K562 (cell line): ENCODE data around the gene PRPSAP2. TPM values are rescaled to one million over a fixed set of nuclear protein-coding genes. Genes with fewer than 3 reads are reported as not detected.
"Not testable (repeated sequence)": the region's sequence is repeated elsewhere in the genome, so short reads cannot be mapped to it uniquely, and the experiment has no call there.

Experiments
- ATAC-seq: fragments of 200-7000 bp; cut with Tn5 transposase; 3 replicates; pipeline ENCODE4 v1.9.1; 2020; ENCODE audit warnings: moderate library complexity
- BruUV-seq: library from RNA; stranded (reverse); fragments of 400-500 nt; replicated peaks from 2 replicates; lab custom pipeline; 2021; lab: Mats Ljungman, UMichigan
- CTCF ChIA-PET: fragments of 300-600 bp; formaldehyde crosslinking; extraction: SDS; loops from one replicate; lab custom pipeline; 2021; ENCODE audit warnings: low intra/inter-chr PET ratio; lab: Yijun Ruan, JAX
- POLR2A ChIA-PET: fragments of 300-600, 350-650 bp; sonication (Branson Sonifier 250); formaldehyde crosslinking; extraction: SDS; loops from one replicate; lab custom pipeline; 2021; ENCODE audit warnings: antibody characterized with exemption, inconsistent platforms; lab: Yijun Ruan, JAX
- DNase-seq, 4 experiments: peaks; one replicate each; pipeline versions ENCODE4 v3.0.0 to v3.0.0-alpha.2; 2011 to 2018; ENCODE audit warnings: low spot score in 3 of 4, mixed read lengths in 3 of 4; ENCODE audit errors: extremely low read depth in 1 of 4
- FAIRE-seq: peaks from 2 replicates; lab custom pipeline; 2011; peaks lifted over from hg19 to GRCh38; lab: Jason Lieb, UNC
- H2AFZ ChIP-seq: 2 replicates; pipeline ENCODE4 v1.6.0; 2011; ENCODE audit warnings: low read depth, low read length, control low read depth, inconsistent platforms
- H3K27ac ChIP-seq: fragments of 200-600 bp; 3 replicates; pipeline ENCODE4 v1.8.0; 2011; ENCODE audit warnings: low read depth, mild to moderate bottlenecking, control low read depth, inconsistent platforms, low read length, moderate library complexity, mixed read lengths; ENCODE audit errors: extremely low read depth
- H3K27me3 ChIP-seq, 2 experiments: fragments of 300-600 bp in 1 of 2; 2 replicates in 1 of 2; 3 replicates in 1 of 2; pipeline versions ENCODE4 v1.6.0 to v1.8.0; 2011; ENCODE audit warnings: inconsistent platforms in 2 of 2, low read length in 2 of 2, mild to moderate bottlenecking in 1 of 2, mixed read lengths in 1 of 2, moderate library complexity in 1 of 2; ENCODE audit not compliant: control insufficient read depth in 2 of 2, insufficient read depth in 2 of 2
- H3K36me3 ChIP-seq: fragments of 300-600 bp; 3 replicates; pipeline ENCODE4 v1.8.0; 2011; ENCODE audit warnings: mild to moderate bottlenecking, low read length, inconsistent platforms; ENCODE audit not compliant: control insufficient read depth, insufficient read depth
- H3K4me1 ChIP-seq, 2 experiments: fragments of 200-600 bp in 1 of 2; replicated peaks in 1 of 2; 2 replicates in 1 of 2; 3 replicates in 1 of 2; pipeline versions ENCODE4 v1.5.1 to v1.8.0; 2011; ENCODE audit warnings: inconsistent platforms in 2 of 2, low read length in 2 of 2, mild to moderate bottlenecking in 1 of 2, mixed read lengths in 1 of 2, moderate library complexity in 1 of 2; ENCODE audit not compliant: control insufficient read depth in 2 of 2, insufficient read depth in 2 of 2
- H3K4me2 ChIP-seq: 2 replicates; pipeline ENCODE4 v1.6.1; 2011; ENCODE audit warnings: low read length, control low read depth, inconsistent platforms, mixed read lengths; ENCODE audit not compliant: insufficient read depth
- H3K4me3 ChIP-seq: fragments of 200-600 bp; sonication (generic), shearing (Covaris generic); 2 replicates; pipeline ENCODE4 v1.5.1; 2016; ENCODE audit warnings: control low read depth, inconsistent platforms
- H3K79me2 ChIP-seq: fragments of 200-600 bp; 3 replicates; pipeline ENCODE4 v1.8.0; 2011; ENCODE audit warnings: low read length, inconsistent platforms; ENCODE audit not compliant: control insufficient read depth, insufficient read depth
- H3K9ac ChIP-seq, 2 experiments: 2 replicates each; pipeline versions ENCODE4 v1.6.0 to v1.6.1; 2011; ENCODE audit warnings: low read depth in 2 of 2, low read length in 2 of 2, control low read depth in 1 of 2, inconsistent platforms in 1 of 2, mild to moderate bottlenecking in 1 of 2, mixed read lengths in 1 of 2; ENCODE audit not compliant: insufficient read depth in 1 of 2
- H3K9me1 ChIP-seq: one replicate; pipeline ENCODE4 v1.6.0; 2011; ENCODE audit warnings: inconsistent platforms, mild to moderate bottlenecking, low read length, moderate library complexity; ENCODE audit not compliant: control insufficient read depth, insufficient read depth
- H3K9me3 ChIP-seq: replicated peaks from 2 replicates; pipeline ENCODE4 v1.5.1; 2011; ENCODE audit warnings: low read depth, low read length, inconsistent platforms; ENCODE audit not compliant: control insufficient read depth, insufficient read depth
- H4K20me1 ChIP-seq: replicated peaks from 2 replicates; pipeline ENCODE4 v1.6.1; 2011; ENCODE audit warnings: low read length, inconsistent platforms, mixed read lengths; ENCODE audit not compliant: control insufficient read depth, insufficient read depth
- ATF2 ChIP-seq: sonication (generic); formaldehyde crosslinking; IDR thresholded peaks from 2 replicates; pipeline ENCODE4 v1.8.1; 2022; ENCODE audit warnings: missing genetic modification reagents
- MAFK ChIP-seq: IDR thresholded peaks from 2 replicates; pipeline ENCODE4 v1.6.1; 2011; ENCODE audit warnings: low read length, improper control_type of control experiment
- WGBS: fragments of 100-300 bp; shearing (Covaris generic); methylation state at CpG from one replicate; pipeline ENCODE4 v1.1.6; 2016; ENCODE audit warnings: low coverage, mixed read lengths; ENCODE audit not compliant: insufficient coverage; ENCODE audit errors: missing lambda C conversion rate; 5-methylcytosine and 5-hydroxymethylcytosine counted together
- in situ Hi-C: fragments of 300-500 bp; cut with MboI; formaldehyde crosslinking; loops from 4 replicates; pipeline ENCODE4 v1.15.0; 2018; ENCODE audit warnings: inconsistent platforms, mixed read lengths
- intact Hi-C: fragments of 100-400 bp; cut with micrococcal nuclease; formaldehyde crosslinking; loops from 2 replicates; pipeline ENCODE4 v1.14.2; 2022
- polyA plus RNA-seq, 8 experiments: library from polyadenylated mRNA; depleted of rRNA in 4 of 8; stranded (reverse) in 5 of 8; unstranded in 3 of 8; fragments of >200 nt; fragmentation: Nextera tagmentation in 2 of 8; fragmentation: Illumina TruSeq in 1 of 8; extraction: Ambion mirVana in 2 of 8; extraction: Trizol in 1 of 8; gene quantifications; 2 replicates each; pipeline versions ENCODE4 v1.2.1 to v1.2.3, GENCODE V29; 2011 to 2014; ENCODE audit warnings: inconsistent platforms in 1 of 8, missing spikeins in 1 of 8
- total RNA-seq, 7 experiments: library from RNA; depleted of rRNA in 6 of 7; stranded (reverse); fragments of >200 nt in 6 of 7; fragmentation: Illumina TruSeq in 2 of 7; extraction: Trizol in 2 of 7; gene quantifications; 2 replicates each; pipeline versions ENCODE4 v1.2.1 to v1.2.3, GENCODE V29; 2011 to 2021; ENCODE audit warnings: low replicate concordance in 1 of 7

Gene PRPSAP2
- total and polyA plus RNA-seq, 9 of the 15 experiments (the other 6 are each of a cell fraction or from before 2014, with no cell fraction given), result 15.5 to 56.7 (median 35.7) TPM

GRCh38 chr17:18955009-18955408 is 97.1 kb downstream of the PRPSAP2 start:
- Histone ChIP-seq H3K4me3 (no peak overlapping the region), H3K27me3 (peaks cover 0 to 8% of the 10 kb centered on the region in 2 experiments; a peak in 2 of 5 replicates), H3K79me2 (no peaks in the 10 kb centered on the region), H3K4me2 (no peak overlapping the region), H2AFZ (peak overlapping the region; percentile 38; the same call in 1 of the 2 replicates), H3K9ac (no peak overlapping the region), H3K4me1 (peaks cover 2 to 20% of the 10 kb centered on the region in 2 experiments; a peak in 3 of 5 replicates), H3K27ac (no peak overlapping the region), H3K36me3 (no peaks in the 10 kb centered on the region), H3K9me3 (no peaks in the 10 kb centered on the region), H4K20me1 (no peaks in the 10 kb centered on the region), H3K9me1 (no peaks in the 10 kb centered on the region)
- intact Hi-C loops, result loop anchor here (10.0 kb wide), 1 partner anchor 140 kb away; no protein-coding TSS in a partner anchor
- TF ChIP-seq ATF2 (CRISPR knock-in tag) (no peak), MAFK (no peak)
- POLR2A ChIA-PET, result interaction anchor here (1.0 to 1.1 kb wide), 2 partner anchors 12 to 18 kb away, joined by 3 read pairs; no protein-coding TSS in a partner anchor
- ATAC-seq (no peak), DNase-seq (no peak), FAIRE-seq (no peak)
- no TSS peak for BruUV-seq
- CTCF ChIA-PET, result no interaction called here
- WGBS, result 19% methylated on average over 2 of the region's 6 CpGs
- in situ Hi-C loops, result loop anchor here (10.0 kb wide), 1 partner anchor 190 kb away; no protein-coding TSS in a partner anchor

GRCh38 chr17:18956021-18956420 is 98.1 kb downstream of the PRPSAP2 start:
- H2AFZ ChIP-seq, H4K20me1 ChIP-seq, BruUV-seq, FAIRE-seq, H3K4me2 ChIP-seq, H3K27ac ChIP-seq, H3K9me3 ChIP-seq, H3K9me1 ChIP-seq, H3K79me2 ChIP-seq, DNase-seq, H3K9ac ChIP-seq, CTCF ChIA-PET, ATAC-seq, H3K27me3 ChIP-seq, H3K36me3 ChIP-seq, H3K4me3 ChIP-seq: not testable (repeated sequence)
- H3K4me1 ChIP-seq, result peaks cover 2 to 29% of the 10 kb centered on the region in 2 experiments; a peak in 3 of 5 replicates
- in situ Hi-C loops (loop anchor here (10.0 kb wide), 1 partner anchor 189 kb away; no protein-coding TSS in a partner anchor), intact Hi-C loops (loop anchor here (10.0 kb wide), 1 partner anchor 141 kb away; no protein-coding TSS in a partner anchor)
- WGBS, result 90% methylated on average over 5 of the region's 6 CpGs
- POLR2A ChIA-PET, result interaction anchor here (1.1 kb wide), 1 partner anchor 13 kb away, joined by 3 read pairs; no protein-coding TSS in a partner anchor
